Stomach (tissue), 9 donors: ENCODE measurements around the gene KIF21A. TPM values are rescaled to one million over a fixed set of nuclear protein-coding genes. Genes with fewer than 3 reads are reported as not detected.
A peak's percentile ranks its signal among the peaks of the same experiment; 100 is the strongest.

Experiments used
- DNase-seq, 2 donors: peaks; one replicate each; pipeline versions ENCODE4 v3.0.0 to v3.0.0-alpha.2; 2013 to 2019
- H3K27ac ChIP-seq, 5 donors: fragments of 200-600 bp in 4 of 5; sonication (generic) in 4 of 5; one replicate each; pipeline ENCODE4 v1.5.1; 2013 to 2019; ENCODE audit warnings: mild to moderate bottlenecking in 1 of 5, moderate library complexity in 1 of 5
- H3K27me3 ChIP-seq, 3 donors: fragments of 200-600 bp; sonication (generic); one replicate each; pipeline ENCODE4 v1.5.1; 2017 to 2019; ENCODE audit warnings: mixed run types in 1 of 3
- H3K36me3 ChIP-seq, 4 donors: fragments of 200-600 bp; sonication (generic); 1 replicate in 3 of 4; 2 replicates in 1 of 4; pipeline ENCODE4 v1.5.1; 2016 to 2019
- H3K4me1 ChIP-seq, 4 donors: fragments of 200-600 bp; sonication (generic); one replicate each; pipeline ENCODE4 v1.5.1; 2016 to 2019
- H3K4me3 ChIP-seq, 4 donors: fragments of 200-600 bp; sonication (generic) in 3 of 4; one replicate each; pipeline ENCODE4 v1.5.1; 2016 to 2019; ENCODE audit warnings: mild to moderate bottlenecking in 1 of 4
- H3K9me3 ChIP-seq, 4 donors: fragments of 200-600 bp; sonication (generic); one replicate each; pipeline ENCODE4 v1.5.1; 2016 to 2019
- CTCF ChIP-seq, 7 experiments: fragments of 450-650 bp in 4 of 7; fragments of 200-600 bp in 3 of 7; sonication (generic) in 3 of 7; IDR thresholded peaks; one replicate each; pipeline ENCODE4 v1.5.1; 2016 to 2019; ENCODE audit warnings: antibody characterized with exemption in 7 of 7, control low read depth in 2 of 7, mild to moderate bottlenecking in 1 of 7
- EP300 ChIP-seq: sonication (generic); formaldehyde crosslinking; IDR thresholded peaks from one replicate; pipeline ENCODE4 v1.6.1; 2017; ENCODE audit warnings: antibody characterized with exemption
- POLR2A ChIP-seq, 4 donors: fragments of 450-650 bp; IDR thresholded peaks; one replicate each; pipeline ENCODE4 v1.6.1; 2016; ENCODE audit warnings: antibody characterized with exemption in 4 of 4, control low read depth in 2 of 4, mild to moderate bottlenecking in 1 of 4, moderate library complexity in 1 of 4
- POLR2AphosphoS5 ChIP-seq, 3 donors: sonication (generic); formaldehyde crosslinking; IDR thresholded peaks; one replicate each; pipeline ENCODE4 v1.6.1; 2016; ENCODE audit warnings: antibody characterized with exemption in 3 of 3
- WGBS, 5 donors: extraction: QIAGEN DNeasy Blood & Tissue Kit in 3 of 5; methylation state at CpG; one replicate each; pipeline versions ENCODE4 v1.1.5 to v1.1.7; 2013 to 2018; 5-methylcytosine and 5-hydroxymethylcytosine counted together
- intact Hi-C: fragments of 100-400 bp; cut with DNase I; formaldehyde crosslinking; loops from one replicate; pipeline ENCODE4 v1.15.1; 2023; ENCODE audit warnings: low total_unique reads
- polyA plus RNA-seq, 3 donors: library from polyadenylated mRNA; stranded (reverse); fragments of 200-250 nt; gene quantifications; one replicate each; pipeline ENCODE4 v1.2.3, GENCODE V29; 2013
- total RNA-seq, 5 donors: library from RNA; depleted of rRNA; stranded (reverse); fragments of >200 nt; gene quantifications; one replicate each; pipeline versions ENCODE4 v1.1.0 to v1.2.3, GENCODE V29; 2014 to 2016
- donor health status: healthy with polysubstance abuse.
- donor health status: Bipolar disorder and iron deficiency.
- donor health status: healthy.

Gene KIF21A
- total and polyA plus RNA-seq, 8 donors, result 4.9 to 45.9 (median 16.7) TPM

GRCh38 chr12:39341761-39342160 lies 101.2 kb downstream of the KIF21A start:
- 94 to 98% (median 95%) methylated on average over 1 of the region's 1 CpG for WGBS, 5 donors

GRCh38 chr12:39341179-39341578 lies 101.7 kb downstream of the KIF21A start:
- H3K9me3 ChIP-seq, result no peaks in the 10 kb centered on the region
- H3K36me3 ChIP-seq, result peaks cover 0 to 14% (median 5%) of the 10 kb centered on the region in 4 donors
- DNase-seq, result no peak
- H3K4me1 ChIP-seq, result no peaks in the 10 kb centered on the region
- TF ChIP-seq CTCF (IDR thresholded peaks at IDR 0.05) (no peak), POLR2A (IDR thresholded peaks at IDR 0.05) (no peak), EP300 (no peak), POLR2AphosphoS5 (IDR thresholded peaks at IDR 0.05) (no peak)
- no peak overlapping the region for H3K4me3 ChIP-seq
- H3K27me3 ChIP-seq, result no peaks in the 10 kb centered on the region
- intact Hi-C loops, result no loop called here
- no peak overlapping the region for H3K27ac ChIP-seq

More at GRCh38 chr12:39341761-39342160, 101.2 kb downstream of the KIF21A start:
- Histone ChIP-seq H3K4me3 (no peak overlapping the region), H3K36me3 (peaks cover 0 to 14% (median 5%) of the 10 kb centered on the region in 4 donors), H3K4me1 (no peaks in the 10 kb centered on the region), H3K27me3 (no peaks in the 10 kb centered on the region), H3K27ac (no peak overlapping the region), H3K9me3 (no peaks in the 10 kb centered on the region)
- DNase-seq, result no peak
- TF ChIP-seq CTCF (IDR thresholded peaks at IDR 0.05) (no peak), EP300 (no peak), POLR2AphosphoS5 (IDR thresholded peaks at IDR 0.05) (no peak), POLR2A (IDR thresholded peaks at IDR 0.05) (no peak)
- intact Hi-C loops, result no loop called here

- H3K27ac ChIP-seq, result no peak overlapping the region
- intact Hi-C loops, result no loop called here
- no peak for TF ChIP-seq EP300
- TF ChIP-seq CTCF (IDR thresholded peaks at IDR 0.05), result no peak
- TF ChIP-seq POLR2AphosphoS5 (IDR thresholded peaks at IDR 0.05), result no peak
- TF ChIP-seq POLR2A (IDR thresholded peaks at IDR 0.05), result no peak
- H3K9me3 ChIP-seq, result no peaks in the 10 kb centered on the region
- 96 to 97% (median 96%) methylated on average over 12 of the region's 12 CpGs for WGBS, 5 donors
- H3K36me3 ChIP-seq, result peaks cover 0 to 35% (median 27%) of the 10 kb centered on the region in 4 donors
- H3K4me1 ChIP-seq, result peaks cover 0 to 5% (median 0%) of the 10 kb centered on the region in 4 donors
- no peaks in the 10 kb centered on the region for H3K27me3 ChIP-seq
- no peak overlapping the region for H3K4me3 ChIP-seq
- DNase-seq, result peak in 1 of 2 donors; percentile 22
Measured at GRCh38 chr12:39332661-39333175, 110.2 kb downstream of the KIF21A start.

- H3K36me3 ChIP-seq, result peaks cover 0 to 35% (median 27%) of the 10 kb centered on the region in 4 donors
- intact Hi-C loops, result no loop called here
- no peak for TF ChIP-seq POLR2A (IDR thresholded peaks at IDR 0.05)
- TF ChIP-seq CTCF (IDR thresholded peaks at IDR 0.05), result no peak
- no peak for TF ChIP-seq POLR2AphosphoS5 (IDR thresholded peaks at IDR 0.05)
- no peak for TF ChIP-seq EP300
- 74 to 89% (median 86%) methylated on average over 2 of the region's 2 CpGs for WGBS, 5 donors
- no peaks in the 10 kb centered on the region for H3K27me3 ChIP-seq
- no peak overlapping the region for H3K4me3 ChIP-seq
- H3K27ac ChIP-seq, result no peak overlapping the region
- H3K9me3 ChIP-seq, result no peaks in the 10 kb centered on the region
- peaks cover 0 to 5% (median 0%) of the 10 kb centered on the region in 4 donors for H3K4me1 ChIP-seq
- no peak for DNase-seq
Measured at GRCh38 chr12:39331539-39332261, 111.2 kb downstream of the KIF21A start.
